GM12892 (cell line): ENCODE results near the gene PDCD10.

Experiments
- DNase-seq: peaks from one replicate; pipeline ENCODE4 v3.0.0; 2011; ENCODE audit not compliant: insufficient read length
- FAIRE-seq: peaks from 2 replicates; lab custom pipeline; 2011; peaks lifted over from hg19 to GRCh38; lab: Jason Lieb, UNC
- POLR2A ChIP-seq: IDR thresholded peaks from 2 replicates; pipeline ENCODE4 v1.6.1; 2011; ENCODE audit warnings: low read depth, low read length, control low read depth
- POLR2AphosphoS5 ChIP-seq: IDR thresholded peaks from 2 replicates; pipeline ENCODE4 v1.6.1; 2011; ENCODE audit warnings: low read depth, low read length, control low read depth
- TAF1 ChIP-seq: IDR thresholded peaks from 2 replicates; pipeline ENCODE4 v1.6.1; 2011; ENCODE audit warnings: low read depth, mild to moderate bottlenecking, control low read depth, low read length, borderline replicate concordance

Gene PDCD10

GRCh38 chr3:167731393-167731792 lies 3.3 kb downstream of the PDCD10 start:
- TF ChIP-seq POLR2AphosphoS5 (no peak), TAF1 (no peak), POLR2A (no peak)
- FAIRE-seq (no peak), DNase-seq (no peak)

GRCh38 chr3:167729591-167729990 lies 5.1 kb downstream of the PDCD10 start:
- TF ChIP-seq TAF1 = no peak
- DNase-seq (no peak), FAIRE-seq (no peak)

- FAIRE-seq = no peak
- no peak for DNase-seq
- no peak for TF ChIP-seq TAF1
- TF ChIP-seq POLR2A = no peak
- no peak for TF ChIP-seq POLR2AphosphoS5
Measured at GRCh38 chr3:167728632-167729323, 5.9 kb downstream of the PDCD10 start.

- FAIRE-seq = no peak
- no peak for DNase-seq
- TF ChIP-seq POLR2AphosphoS5 (no peak), POLR2A (no peak), TAF1 (no peak)
Measured at GRCh38 chr3:167728176-167728575, 6.5 kb downstream of the PDCD10 start.

- DNase-seq (no peak), FAIRE-seq (no peak)
- TF ChIP-seq TAF1 (no peak), POLR2A (no peak), POLR2AphosphoS5 (no peak)
Measured at GRCh38 chr3:167723872-167724271, 10.8 kb downstream of the PDCD10 start.

GRCh38 chr3:167723025-167723512 lies 11.6 kb downstream of the PDCD10 start:
- FAIRE-seq = no peak
- no peak for DNase-seq
- TF ChIP-seq POLR2A = no peak

GRCh38 chr3:167718582-167718981 lies 16.1 kb downstream of the PDCD10 start:
- no peak for FAIRE-seq

GRCh38 chr3:167716920-167717319 lies 17.8 kb downstream of the PDCD10 start:
- no peak for DNase-seq
- FAIRE-seq = no peak
- TF ChIP-seq TAF1 (no peak), POLR2A (no peak), POLR2AphosphoS5 (no peak)

More at GRCh38 chr3:167718582-167718981, 16.1 kb downstream of the PDCD10 start:
- TF ChIP-seq POLR2AphosphoS5 = no peak
- TF ChIP-seq TAF1 = no peak
- TF ChIP-seq POLR2A = no peak
- no peak for DNase-seq

GRCh38 chr3:167714871-167715270 lies 19.8 kb downstream of the PDCD10 start:
- TF ChIP-seq POLR2AphosphoS5 (no peak), POLR2A (no peak)
- FAIRE-seq (no peak), DNase-seq (no peak)

GRCh38 chr3:167712445-167712844 lies 22.2 kb downstream of the PDCD10 start:
- TF ChIP-seq TAF1 = no peak
- TF ChIP-seq POLR2A = no peak
- no peak for TF ChIP-seq POLR2AphosphoS5
- DNase-seq (no peak), FAIRE-seq (no peak)

- no peak for TF ChIP-seq POLR2AphosphoS5
- TF ChIP-seq POLR2A = no peak
- no peak for TF ChIP-seq TAF1
- FAIRE-seq (no peak), DNase-seq (no peak)
Measured at GRCh38 chr3:167711439-167711838, 23.3 kb downstream of the PDCD10 start.

- DNase-seq = no peak
- no peak for TF ChIP-seq POLR2A
- TF ChIP-seq POLR2AphosphoS5 = no peak
- no peak for TF ChIP-seq TAF1
- FAIRE-seq = no peak
Measured at GRCh38 chr3:167710552-167710951, 24.1 kb downstream of the PDCD10 start.

GRCh38 chr3:167709690-167710089 lies 25.0 kb downstream of the PDCD10 start:
- DNase-seq (no peak), FAIRE-seq (no peak)
- TF ChIP-seq POLR2A = no peak
- no peak for TF ChIP-seq POLR2AphosphoS5
- TF ChIP-seq TAF1 = no peak
